ENCODE results near the gene CELF2. TPM values are rescaled to one million over a fixed set of nuclear protein-coding genes. Genes with fewer than 3 reads are reported as not detected.
"Not testable (repeated sequence)": the region's sequence is repeated elsewhere in the genome, so short reads cannot be mapped to it uniquely, and the experiment has no call there.

Gene CELF2
- total RNA-seq, 1 experiment from 2014 or later: not detected

DNA sequence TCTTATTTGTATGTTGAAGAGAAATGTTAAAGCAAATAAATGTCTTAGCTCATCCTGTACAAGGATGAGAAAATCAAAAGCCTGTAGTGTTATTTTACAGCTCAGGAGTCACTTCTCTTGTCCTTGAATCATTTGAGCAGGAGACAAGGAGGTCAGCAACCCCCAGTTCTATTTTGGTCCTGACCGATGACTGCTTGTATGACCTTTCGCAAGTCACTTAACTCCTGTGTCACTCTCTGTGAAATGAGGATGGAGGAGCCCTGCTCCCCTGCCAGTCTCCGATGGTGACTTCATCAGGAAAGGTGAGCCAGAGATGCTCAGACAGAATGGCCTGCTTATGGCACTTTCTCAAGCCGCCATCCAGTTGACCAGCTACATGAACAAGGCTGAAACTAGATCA, 101.0 kb downstream of the CELF2 start:
- Histone ChIP-seq H3K4me1 (ENCODE audit: insufficient read depth, low read length, poor library complexity, severe bottlenecking) (no peaks in the 10 kb centered on the region), H3K4me3 (ENCODE audit: low read depth, low read length, poor library complexity, severe bottlenecking) (no peak overlapping the region), H3K9me3 (ENCODE audit: low read depth, low read length, poor library complexity, severe bottlenecking) (no peaks in the 10 kb centered on the region), H3K27me3 (replicated peaks; ENCODE audit: insufficient read depth, low read depth, low read length, poor library complexity) (peaks cover 58% of the 10 kb centered on the region), H3K27ac (ENCODE audit: low read depth, low read length, poor library complexity, severe bottlenecking) (no peak overlapping the region), H3K36me3 (ENCODE audit: insufficient read depth, low read length, poor library complexity, severe bottlenecking) (no peaks in the 10 kb centered on the region)
- intact Hi-C loops (cut with micrococcal nuclease; ENCODE audit: unreplicated experiment): no loop called here
- no peak for TF ChIP-seq EZH2 (IDR thresholded peaks at IDR 0.05; ENCODE audit: borderline replicate concordance, low read depth, low read length, poor library complexity, severe bottlenecking)
- TF ChIP-seq CTCF (conservative IDR thresholded peaks at IDR 0.05; ENCODE audit: low read depth, low read length): no peak
- no peak for DNase-seq (ENCODE audit: low spot score)
- no TSS peak for BruUV-seq (replicated peaks)
- ChIA-PET CTCF (no interaction called here), POLR2A (ENCODE audit: low non-redundant PET) (no interaction called here)

DNA sequence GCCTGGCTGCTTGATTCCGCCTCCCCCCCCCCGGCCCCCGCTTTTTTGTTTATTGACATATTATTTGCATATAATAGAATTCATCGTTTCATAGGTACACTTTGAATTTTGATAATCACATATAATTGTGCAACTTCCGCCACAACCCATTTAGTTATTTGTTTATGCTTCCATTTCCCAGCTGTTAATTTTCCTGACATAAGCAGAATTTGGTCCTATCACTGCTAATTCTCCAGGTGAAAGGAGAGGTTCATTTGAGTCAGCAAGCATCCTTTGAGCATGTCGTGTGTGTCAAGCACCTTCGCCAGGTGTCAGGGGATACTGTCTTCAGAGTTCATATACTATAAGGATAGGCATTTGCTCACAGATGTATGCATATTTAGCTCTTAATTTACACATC, 102.2 kb downstream of the CELF2 start:
- TF ChIP-seq CTCF (conservative IDR thresholded peaks at IDR 0.05; ENCODE audit: low read depth, low read length) (no peak), EZH2 (IDR thresholded peaks at IDR 0.05; ENCODE audit: borderline replicate concordance, low read depth, low read length, poor library complexity, severe bottlenecking) (no peak)
- Histone ChIP-seq H3K4me1 (ENCODE audit: insufficient read depth, low read length, poor library complexity, severe bottlenecking) (no peaks in the 10 kb centered on the region), H3K4me3 (ENCODE audit: low read depth, low read length, poor library complexity, severe bottlenecking) (no peak overlapping the region), H3K36me3 (ENCODE audit: insufficient read depth, low read length, poor library complexity, severe bottlenecking) (no peaks in the 10 kb centered on the region), H3K9me3 (ENCODE audit: low read depth, low read length, poor library complexity, severe bottlenecking) (no peaks in the 10 kb centered on the region), H3K27ac (ENCODE audit: low read depth, low read length, poor library complexity, severe bottlenecking) (no peak overlapping the region), H3K27me3 (replicated peaks; ENCODE audit: insufficient read depth, low read depth, low read length, poor library complexity) (peaks cover 46% of the 10 kb centered on the region)
- CTCF ChIA-PET: no interaction called here
- intact Hi-C loops (cut with micrococcal nuclease; ENCODE audit: unreplicated experiment): no loop called here
- no TSS peak for BruUV-seq (replicated peaks)
- DNase-seq (ENCODE audit: low spot score): no peak
- POLR2A ChIA-PET (ENCODE audit: low non-redundant PET): no interaction called here

DNA sequence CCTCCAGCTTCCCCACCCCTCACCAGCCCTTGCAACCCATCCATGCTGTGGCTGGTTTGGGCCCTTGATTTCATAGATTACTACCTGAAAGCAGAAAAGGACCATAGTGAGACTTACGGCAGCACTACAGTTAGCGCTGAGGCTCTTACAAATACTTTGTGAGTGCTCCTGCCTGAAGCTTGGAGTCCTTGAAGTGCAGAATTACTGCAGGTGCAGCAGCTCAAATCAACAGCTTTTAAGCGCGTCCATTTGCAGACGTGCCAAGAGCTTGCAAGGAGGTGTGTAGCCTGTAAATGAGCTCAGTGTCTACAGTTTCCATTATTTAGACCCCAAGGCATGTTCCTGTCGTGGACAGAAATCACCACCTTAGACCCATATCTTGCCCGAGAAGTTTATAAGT, 103.0 kb downstream of the CELF2 start:
- Histone ChIP-seq H3K27ac (ENCODE audit: low read depth, low read length, poor library complexity, severe bottlenecking) (no peak overlapping the region), H3K4me1 (ENCODE audit: insufficient read depth, low read length, poor library complexity, severe bottlenecking) (no peaks in the 10 kb centered on the region), H3K4me3 (ENCODE audit: low read depth, low read length, poor library complexity, severe bottlenecking) (no peak overlapping the region), H3K9me3 (ENCODE audit: low read depth, low read length, poor library complexity, severe bottlenecking) (no peaks in the 10 kb centered on the region), H3K27me3 (replicated peaks; ENCODE audit: insufficient read depth, low read depth, low read length, poor library complexity) (peaks cover 48% of the 10 kb centered on the region), H3K36me3 (ENCODE audit: insufficient read depth, low read length, poor library complexity, severe bottlenecking) (no peaks in the 10 kb centered on the region)
- ChIA-PET POLR2A (ENCODE audit: low non-redundant PET) (no interaction called here), CTCF (no interaction called here)
- intact Hi-C loops (cut with micrococcal nuclease; ENCODE audit: unreplicated experiment): no loop called here
- DNase-seq (ENCODE audit: low spot score): no peak
- no peak for TF ChIP-seq EZH2 (IDR thresholded peaks at IDR 0.05; ENCODE audit: borderline replicate concordance, low read depth, low read length, poor library complexity, severe bottlenecking)
- BruUV-seq (replicated peaks): no TSS peak

GRCh38 chr10:11123892-11124291, 106.2 kb downstream of the CELF2 start:
- H3K27me3 ChIP-seq (replicated peaks; ENCODE audit: insufficient read depth, low read depth, low read length, poor library complexity): peaks cover 32% of the 10 kb centered on the region
- H3K27ac ChIP-seq (ENCODE audit: low read depth, low read length, poor library complexity, severe bottlenecking); CTCF ChIA-PET; POLR2A ChIA-PET (ENCODE audit: low non-redundant PET); H3K4me3 ChIP-seq (ENCODE audit: low read depth, low read length, poor library complexity, severe bottlenecking); H3K4me1 ChIP-seq (ENCODE audit: insufficient read depth, low read length, poor library complexity, severe bottlenecking); intact Hi-C loops (cut with micrococcal nuclease; ENCODE audit: unreplicated experiment); H3K9me3 ChIP-seq (ENCODE audit: low read depth, low read length, poor library complexity, severe bottlenecking); H3K36me3 ChIP-seq (ENCODE audit: insufficient read depth, low read length, poor library complexity, severe bottlenecking); DNase-seq (ENCODE audit: low spot score); BruUV-seq (replicated peaks): not testable (repeated sequence)
